H1 (cell line): Measurements from ENCODE around the gene SLC13A5. TPM values are rescaled to one million over a fixed set of nuclear protein-coding genes. Genes with fewer than 3 reads are reported as not detected.

ENCODE experiments used
- CTCF ChIA-PET: fragments of 300-600 bp; sonication (Branson Sonifier 250); formaldehyde crosslinking; loops from one replicate; lab custom pipeline; 2021; ENCODE audit not compliant: partially characterized antibody; lab: Charles Lee
- POLR2A ChIA-PET: fragments of 300-600 bp; sonication (Branson Sonifier 250); formaldehyde crosslinking; loops from one replicate; lab custom pipeline; 2021; ENCODE audit warnings: inconsistent platforms; ENCODE audit not compliant: partially characterized antibody; lab: Charles Lee
- DNase-seq, 2 experiments: peaks; one replicate each; pipeline versions ENCODE4 v3.0.0 to v3.0.0-alpha.2; 2010 to 2022; ENCODE audit warnings: low spot score in 2 of 2, low read depth in 1 of 2, mixed read lengths in 1 of 2
- FAIRE-seq: peaks from 2 replicates; lab custom pipeline; 2011; peaks lifted over from hg19 to GRCh38; lab: Jason Lieb, UNC
- H2AFZ ChIP-seq: 2 replicates; pipeline ENCODE4 v1.8.1; 2012; ENCODE audit warnings: low read length, inconsistent platforms
- H2AK5ac ChIP-seq: 2 replicates; pipeline ENCODE4 v1.6.1; 2013; ENCODE audit warnings: low read depth, low read length
- H2BK120ac ChIP-seq: replicated peaks from 2 replicates; pipeline ENCODE3; 2013; ENCODE audit warnings: low read depth, low read length, inconsistent platforms
- H2BK12ac ChIP-seq: 2 replicates; pipeline ENCODE4 v1.6.1; 2013; ENCODE audit warnings: low read depth, low read length
- H2BK15ac ChIP-seq: 2 replicates; pipeline ENCODE4 v1.6.1; 2013; ENCODE audit warnings: low read length
- H2BK20ac ChIP-seq: 2 replicates; pipeline ENCODE4 v1.6.1; 2013; ENCODE audit warnings: low read length
- H2BK5ac ChIP-seq: 2 replicates; pipeline ENCODE4 v1.6.1; 2013; ENCODE audit warnings: low read depth, low read length
- H3K14ac ChIP-seq: 2 replicates; pipeline ENCODE4 v1.6.1; 2013; ENCODE audit warnings: inconsistent platforms; ENCODE audit not compliant: insufficient read length
- H3K18ac ChIP-seq: 2 replicates; pipeline ENCODE4 v1.6.1; 2013; ENCODE audit warnings: low read length; ENCODE audit errors: extremely low read depth
- H3K23ac ChIP-seq: 2 replicates; pipeline ENCODE4 v1.6.1; 2013; ENCODE audit warnings: inconsistent platforms; ENCODE audit not compliant: insufficient read length
- H3K23me2 ChIP-seq: 2 replicates; pipeline ENCODE4 v1.6.1; 2013; ENCODE audit warnings: low read depth, low read length
- H3K27ac ChIP-seq: 2 replicates; pipeline ENCODE4 v1.6.1; 2011; ENCODE audit warnings: low read depth, low read length, inconsistent platforms
- H3K27me3 ChIP-seq, 4 experiments: replicated peaks in 1 of 4; 1 replicate in 1 of 4; 2 replicates in 3 of 4; pipeline versions ENCODE4 v1.6.1 to v1.8.1; 2011 to 2013; ENCODE audit warnings: low read length in 3 of 4, mild to moderate bottlenecking in 3 of 4, inconsistent platforms in 2 of 4, mixed read lengths in 2 of 4, moderate library complexity in 1 of 4; ENCODE audit not compliant: control insufficient read depth in 3 of 4, insufficient read depth in 3 of 4; ENCODE audit errors: extremely low read depth in 1 of 4
- H3K36me3 ChIP-seq, 4 experiments: 2 replicates each; pipeline versions ENCODE4 v1.6.1 to v1.8.1; 2011 to 2013; ENCODE audit warnings: mild to moderate bottlenecking in 4 of 4, low read length in 3 of 4, moderate library complexity in 2 of 4, control low read depth in 1 of 4, inconsistent platforms in 1 of 4; ENCODE audit not compliant: insufficient read depth in 4 of 4, control insufficient read depth in 2 of 4
- H3K4ac ChIP-seq: replicated peaks from 2 replicates; pipeline ENCODE3; 2013; ENCODE audit warnings: low read length, low read depth, mixed read lengths, inconsistent platforms; ENCODE audit not compliant: insufficient read length
- H3K4me1 ChIP-seq, 4 experiments: replicated peaks in 1 of 4; 1 replicate in 1 of 4; 2 replicates in 3 of 4; pipeline versions ENCODE4 v1.6.1 to v1.8.1; 2011 to 2013; ENCODE audit warnings: low read length in 3 of 4, inconsistent platforms in 2 of 4, mixed read lengths in 1 of 4; ENCODE audit not compliant: insufficient read depth in 4 of 4, control insufficient read depth in 3 of 4
- H3K4me2 ChIP-seq, 2 experiments: 2 replicates each; pipeline versions ENCODE4 v1.6.1 to v1.8.1; 2011 to 2013; ENCODE audit warnings: low read depth in 2 of 2, low read length in 2 of 2, control low read depth in 1 of 2, inconsistent platforms in 1 of 2, mild to moderate bottlenecking in 1 of 2; ENCODE audit not compliant: insufficient read depth in 1 of 2
- H3K4me3 ChIP-seq, 4 experiments: fragments of 200-600, 300-600 bp in 1 of 4; sonication (generic), shearing (Covaris generic), sonication (Bioruptor Twin) in 1 of 4; 2 replicates each; pipeline versions ENCODE4 v1.5.1 to v1.8.1; 2011 to 2016; ENCODE audit warnings: low read length in 4 of 4, low read depth in 3 of 4, control low read depth in 2 of 4, inconsistent platforms in 2 of 4, mild to moderate bottlenecking in 2 of 4, mixed read lengths in 1 of 4, moderate library complexity in 1 of 4; ENCODE audit not compliant: insufficient read depth in 2 of 4; ENCODE audit errors: extremely low read depth in 1 of 4
- H3K56ac ChIP-seq: replicated peaks from 2 replicates; pipeline ENCODE3; 2013; ENCODE audit warnings: low read depth, mild to moderate bottlenecking, mixed read lengths, low read length, inconsistent platforms; ENCODE audit not compliant: insufficient read length
- H3K79me1 ChIP-seq: 2 replicates; pipeline ENCODE4 v1.6.1; 2013; ENCODE audit warnings: low read depth, low read length, control low read depth
- H3K79me2 ChIP-seq, 2 experiments: 2 replicates each; pipeline versions ENCODE4 v1.6.1 to v1.8.1; 2012 to 2013; ENCODE audit warnings: low read length in 2 of 2, mild to moderate bottlenecking in 2 of 2, inconsistent platforms in 1 of 2; ENCODE audit not compliant: insufficient read depth in 2 of 2, control insufficient read depth in 1 of 2
- H3K9ac ChIP-seq, 4 experiments: replicated peaks in 1 of 4; 1 replicate in 1 of 4; 2 replicates in 3 of 4; pipeline versions ENCODE4 v1.6.1 to v1.8.1; 2011 to 2013; ENCODE audit warnings: low read depth in 3 of 4, low read length in 3 of 4, control low read depth in 2 of 4, mild to moderate bottlenecking in 2 of 4, moderate library complexity in 2 of 4, inconsistent platforms in 1 of 4; ENCODE audit errors: extremely low read depth in 1 of 4
- H3K9me3 ChIP-seq, 2 experiments: 2 replicates each; pipeline versions ENCODE4 v1.6.1 to v1.8.1; 2012 to 2013; ENCODE audit warnings: mild to moderate bottlenecking in 2 of 2, moderate library complexity in 2 of 2, control low read depth in 1 of 2, inconsistent platforms in 1 of 2, low read depth in 1 of 2, low read length in 1 of 2, mixed read lengths in 1 of 2; ENCODE audit not compliant: insufficient read depth in 2 of 2
- H4K20me1 ChIP-seq, 2 experiments: replicated peaks in 1 of 2; 2 replicates each; pipeline versions ENCODE3 to v1.8.1; 2011 to 2013; ENCODE audit warnings: inconsistent platforms in 2 of 2, low read length in 2 of 2, mild to moderate bottlenecking in 1 of 2; ENCODE audit not compliant: insufficient read depth in 2 of 2, control insufficient read depth in 1 of 2
- H4K5ac ChIP-seq: 2 replicates; pipeline ENCODE4 v1.6.1; 2013; ENCODE audit warnings: low read length, low read depth, mixed read lengths, inconsistent platforms; ENCODE audit not compliant: insufficient read length
- H4K8ac ChIP-seq: 2 replicates; pipeline ENCODE4 v1.8.0; 2013; ENCODE audit warnings: mild to moderate bottlenecking, moderate library complexity, low read length, inconsistent platforms; ENCODE audit not compliant: insufficient read depth; ENCODE audit errors: extremely low read depth
- H4K91ac ChIP-seq: replicated peaks from 2 replicates; pipeline ENCODE3; 2013; ENCODE audit warnings: low read length, mixed read lengths, inconsistent platforms; ENCODE audit not compliant: insufficient read length
- CBX8 ChIP-seq: fragments of 300-800, 300-1000 bp; sonication (generic); IDR thresholded peaks from 2 replicates; pipeline ENCODE4 v1.7.1; 2016; ENCODE audit warnings: low read depth, low read length, borderline replicate concordance
- PHF8 ChIP-seq: fragments of 200-600 bp; sonication (generic); conservative IDR thresholded peaks from 2 replicates; pipeline ENCODE4 v1.7.1; 2012; ENCODE audit warnings: low read depth, mild to moderate bottlenecking, inconsistent platforms, low read length, moderate library complexity
- WGBS, 2 experiments: shearing (Covaris generic) in 1 of 2; methylation state at CpG; one replicate each; pipeline versions ENCODE4 v1.1.6 to v1.1.7; 2013 to 2015; ENCODE audit warnings: low lambda C conversion rate in 2 of 2, mixed read lengths in 2 of 2, inconsistent platforms in 1 of 2, low coverage in 1 of 2, missing lambda C conversion rate in 1 of 2; ENCODE audit not compliant: insufficient replicate concordance in 2 of 2, insufficient coverage in 1 of 2, insufficient read length in 1 of 2; ENCODE audit errors: extremely low coverage in 1 of 2, missing lambda C conversion rate in 1 of 2; 5-methylcytosine and 5-hydroxymethylcytosine counted together
- polyA plus RNA-seq, 7 experiments: library from polyadenylated mRNA; depleted of rRNA in 3 of 7; stranded (reverse) in 5 of 7; unstranded in 2 of 7; fragments of >200 nt in 5 of 7; fragments of 200-250 nt in 2 of 7; gene quantifications; 1 replicate in 5 of 7; 2 replicates in 1 of 7; 4 replicates in 1 of 7; pipeline versions ENCODE4 v1.2.1 to v1.2.3, GENCODE V29; 2011 to 2013; ENCODE audit warnings: missing spikeins in 2 of 7, mixed read lengths in 2 of 7
- total RNA-seq: library from RNA; stranded (reverse); fragmentation: NEBNext Ultra II Directional; extraction: Animal tissue kit (Norgen Biotek cat#: 25700); gene quantifications from 2 replicates; pipeline ENCODE4 v1.2.1, GENCODE V29; 2021

The SLC13A5 gene
- total and polyA plus RNA-seq, 2 of the 8 experiments (the other 6 are each of a cell fraction or from before 2014, with no cell fraction given): 2.1 to 2.6 TPM

DNA sequence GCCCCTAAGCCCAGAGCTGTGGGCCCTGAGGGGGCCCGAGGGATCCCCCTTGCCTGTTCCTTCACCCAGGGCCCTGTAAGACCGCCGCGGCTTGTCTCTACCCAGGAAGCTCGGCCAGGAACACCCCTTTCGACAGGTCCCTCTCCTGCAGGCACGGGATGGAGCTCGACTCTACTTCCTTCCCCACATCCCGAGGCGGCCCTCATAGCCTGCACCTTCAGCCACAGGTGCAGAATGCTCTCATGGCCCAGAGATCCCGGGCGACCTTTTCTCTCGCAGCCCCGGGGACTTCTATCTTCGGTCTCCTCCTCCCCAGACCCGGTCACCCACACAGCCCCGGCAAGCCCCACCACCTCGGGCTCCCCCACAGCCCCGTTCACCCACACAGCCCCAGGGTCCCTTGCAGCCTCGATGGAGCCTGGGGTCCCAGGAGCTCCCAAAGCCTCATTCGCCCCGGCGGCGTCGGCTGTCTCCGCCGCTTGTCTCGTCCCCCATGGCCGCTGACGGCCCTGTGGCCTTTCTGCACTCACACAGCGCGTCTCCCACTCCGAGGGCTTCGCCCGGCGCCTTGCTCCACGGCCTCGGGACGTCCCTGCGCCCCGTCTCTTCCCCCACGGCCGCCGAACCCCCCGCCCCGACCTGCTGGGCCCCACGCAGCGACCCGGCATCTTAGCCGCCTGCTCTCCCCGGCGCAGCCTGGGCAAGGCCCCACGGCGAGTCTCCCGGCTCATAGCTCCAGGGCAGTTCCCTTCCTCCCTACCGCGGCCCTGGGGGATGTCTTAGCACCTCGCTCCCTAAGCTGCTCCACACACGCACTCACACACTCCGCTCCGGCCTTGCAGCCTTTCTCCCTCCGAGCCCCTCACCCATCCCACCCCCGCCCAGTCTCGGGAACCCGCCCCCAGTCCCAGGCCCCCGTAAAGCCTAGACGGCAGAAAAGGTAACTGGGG is 73.3 kb downstream of the SLC13A5 start:
- H3K4ac ChIP-seq: no peak overlapping the region
- no peak overlapping the region for H4K91ac ChIP-seq
- H3K4me2 ChIP-seq: peak overlapping the region; percentile 77 to 98
- peak overlapping the region in 3 of 4 experiments; percentile 79 to 86 (median 86); a peak in 5 of 7 replicates for H3K9ac ChIP-seq
- peak overlapping the region; percentile 87 to 98 (median 92) for H3K4me3 ChIP-seq
- H3K23me2 ChIP-seq: peaks cover 10% of the 10 kb centered on the region
- peaks cover 0 to 25% (median 9%) of the 10 kb centered on the region in 4 experiments; a peak in 5 of 8 replicates for H3K36me3 ChIP-seq
- no peaks in the 10 kb centered on the region for H3K27me3 ChIP-seq
- no peak overlapping the region for H3K14ac ChIP-seq
- no peak overlapping the region for H3K56ac ChIP-seq
- DNase-seq: no peak
- WGBS, 2 experiments: 6% methylated on average over 33 of the region's 67 CpGs; no CpG with 5 or more reads in 1 of the 2 experiments
- H3K27ac ChIP-seq: peak overlapping the region; percentile 95; the same call in 1 of the 2 replicates
- H3K79me2 ChIP-seq: peaks cover 0 to 32% of the 10 kb centered on the region in 2 experiments; a peak in 2 of 4 replicates
- no peak overlapping the region for H4K5ac ChIP-seq
- H3K23ac ChIP-seq: no peak overlapping the region
- no peak overlapping the region for H4K8ac ChIP-seq
- 0 out of 2 replicates have a peak, but pooled peaks cover 4% of the 10 kb centered on the region for H3K79me1 ChIP-seq
- CTCF ChIA-PET: interaction anchor here (1.0 to 1.2 kb wide), 2 partner anchors 9 to 168 kb away, joined by 3 to 4 read pairs; no protein-coding TSS in a partner anchor
- no peak overlapping the region for H3K18ac ChIP-seq
- no peak overlapping the region for H2BK15ac ChIP-seq
- H2AFZ ChIP-seq: no peak overlapping the region
- peaks cover 0 to 10% of the 10 kb centered on the region in 2 experiments for H4K20me1 ChIP-seq
- TF ChIP-seq CBX8 (no peak), PHF8 (0 out of 2 replicates have a peak, but pooled peaks have one; percentile 4)
- TF ChIP-seq, all 59 proteins: peak for 1
- FAIRE-seq: no peak
- no peak overlapping the region for H2BK5ac ChIP-seq
- POLR2A ChIA-PET: interaction anchor here (0.9 to 2.5 kb wide), 8 partner anchors 11 to 195 kb away, joined by 3 to 11 read pairs (median 3); partner anchors contain the start of genes C17orf100, MED31 and PIMREG
- no peaks in the 10 kb centered on the region for H3K9me3 ChIP-seq
- H2BK12ac ChIP-seq: no peak overlapping the region
- no peak overlapping the region for H2AK5ac ChIP-seq
- H3K4me1 ChIP-seq: peaks cover 0 to 10% (median 2%) of the 10 kb centered on the region in 4 experiments; a peak in 4 of 7 replicates
- no peak overlapping the region for H2BK120ac ChIP-seq
- H2BK20ac ChIP-seq: no peak overlapping the region
